ENCODE data around the gene WSCD2.
A peak's percentile ranks its signal among the peaks of the same experiment; 100 is the strongest.

WSCD2 gene

GRCh38 chr12:108226866-108227265, 97.8 kb downstream of the WSCD2 start:
- DNase-seq (ENCODE audit: insufficient read length, low spot score) (no peak), FAIRE-seq (no peak)

- DNase-seq (ENCODE audit: insufficient read length, low spot score) (no peak), FAIRE-seq (no peak)
These were observed 99.7 kb downstream of the WSCD2 start for GRCh38 chr12:108228746-108229145.

- FAIRE-seq (no peak), DNase-seq (ENCODE audit: insufficient read length, low spot score) (no peak)
These were observed 102.2 kb downstream of the WSCD2 start for GRCh38 chr12:108231109-108231905.

GRCh38 chr12:108231909-108232434, 102.9 kb downstream of the WSCD2 start:
- no peak for DNase-seq (ENCODE audit: insufficient read length, low spot score)
- FAIRE-seq, result no peak

- FAIRE-seq, result no peak
- DNase-seq (ENCODE audit: insufficient read length, low spot score), result no peak
These were observed 103.5 kb downstream of the WSCD2 start for GRCh38 chr12:108232565-108232964.

- no peak for FAIRE-seq
- no peak for DNase-seq (ENCODE audit: insufficient read length, low spot score)
These were observed 105.1 kb downstream of the WSCD2 start for GRCh38 chr12:108234158-108234557.

- FAIRE-seq (no peak), DNase-seq (ENCODE audit: insufficient read length, low spot score) (no peak)
These were observed 106.3 kb downstream of the WSCD2 start for GRCh38 chr12:108235197-108235984.

- FAIRE-seq (no peak), DNase-seq (ENCODE audit: insufficient read length, low spot score) (no peak)
These were observed 106.8 kb downstream of the WSCD2 start for GRCh38 chr12:108235985-108236263.

- FAIRE-seq, result no peak
These were observed 107.3 kb downstream of the WSCD2 start for GRCh38 chr12:108236366-108236765.

GRCh38 chr12:108237272-108237671, 108.2 kb downstream of the WSCD2 start:
- FAIRE-seq (no peak), DNase-seq (ENCODE audit: insufficient read length, low spot score) (no peak)

More at GRCh38 chr12:108236366-108236765, 107.3 kb downstream of the WSCD2 start:
- no peak for DNase-seq (ENCODE audit: insufficient read length, low spot score)

GRCh38 chr12:108238474-108238873, 109.4 kb downstream of the WSCD2 start:
- FAIRE-seq, result no peak
- no peak for DNase-seq (ENCODE audit: insufficient read length, low spot score)

- FAIRE-seq (no peak), DNase-seq (ENCODE audit: insufficient read length, low spot score) (no peak)
These were observed 110.3 kb downstream of the WSCD2 start for GRCh38 chr12:108239378-108239777.

- FAIRE-seq (no peak), DNase-seq (ENCODE audit: insufficient read length, low spot score) (no peak)
These were observed 111.1 kb downstream of the WSCD2 start for GRCh38 chr12:108240027-108240785.

GRCh38 chr12:108240928-108241327, 111.8 kb downstream of the WSCD2 start:
- no peak for FAIRE-seq
- DNase-seq (ENCODE audit: insufficient read length, low spot score), result no peak

- FAIRE-seq, result no peak
These were observed 113.1 kb downstream of the WSCD2 start for GRCh38 chr12:108241986-108242703.

GRCh38 chr12:108247130-108247529, 118.0 kb downstream of the WSCD2 start:
- FAIRE-seq (no peak), DNase-seq (ENCODE audit: insufficient read length, low spot score) (no peak)

More at GRCh38 chr12:108241986-108242703, 113.1 kb downstream of the WSCD2 start:
- DNase-seq (ENCODE audit: insufficient read length, low spot score), result peak; percentile 13

GRCh38 chr12:108248011-108248410, 118.9 kb downstream of the WSCD2 start:
- no peak for FAIRE-seq
- DNase-seq (ENCODE audit: insufficient read length, low spot score), result no peak

GRCh38 chr12:108252523-108252922, 123.4 kb downstream of the WSCD2 start:
- DNase-seq (ENCODE audit: insufficient read length, low spot score) (no peak), FAIRE-seq (no peak)

GRCh38 chr12:108253540-108253939, 124.5 kb downstream of the WSCD2 start:
- no peak for DNase-seq (ENCODE audit: insufficient read length, low spot score)
- no peak for FAIRE-seq

- DNase-seq (ENCODE audit: insufficient read length, low spot score) (no peak), FAIRE-seq (no peak)
These were observed 124.9 kb downstream of the WSCD2 start for GRCh38 chr12:108254030-108254429.
